Mammary epithelial cell (primary cell): Measurements from ENCODE around the gene B4GALT2.

Experiments
- CTCF ChIP-seq, 2 donors: IDR thresholded peaks in 1 of 2; conservative IDR thresholded peaks in 1 of 2; 2 replicates each; pipeline ENCODE4 v1.5.1; 2011 to 2012; ENCODE audit warnings: inconsistent platforms in 2 of 2, low read length in 2 of 2, mild to moderate bottlenecking in 2 of 2, control low read depth in 1 of 2, low read depth in 1 of 2; ENCODE audit not compliant: insufficient read depth in 1 of 2; ENCODE audit errors: extremely low read depth in 1 of 2
- EZH2 ChIP-seq: IDR thresholded peaks from 2 replicates; pipeline ENCODE4 v1.6.1; 2012; ENCODE audit warnings: low read length, inconsistent platforms, borderline replicate concordance

GRCh38 chr1:43951021-43951985 lies 27.7 kb upstream of the B4GALT2 start:
- TF ChIP-seq CTCF (conservative IDR thresholded peaks at IDR 0.05 in 1 of 2, IDR thresholded peaks at IDR 0.05 in 1 of 2; ENCODE audit: extremely low read depth in 1 of 2, insufficient read depth in 1 of 2, low read depth in 1 of 2, low read length in 2 of 2) (no peak), EZH2 (no peak)
